Trophoblast cell (in vitro differentiated cells and primary cell): Measurements from ENCODE around the gene C18orf32.

Experiments used
- DNase-seq, 2 donors: peaks; one replicate each; pipeline ENCODE4 v3.0.0-alpha.2; 2016
- H2AFZ ChIP-seq: 2 replicates; pipeline ENCODE4 v1.6.1; 2013; ENCODE audit warnings: low read length, moderate library complexity, mild to moderate bottlenecking; ENCODE audit not compliant: insufficient read depth, poor library complexity
- H2AK5ac ChIP-seq: 2 replicates; pipeline ENCODE4 v1.6.1; 2013; ENCODE audit warnings: mild to moderate bottlenecking, low read length
- H2BK120ac ChIP-seq: 2 replicates; pipeline ENCODE4 v1.6.1; 2013; ENCODE audit warnings: low read length, mild to moderate bottlenecking, moderate library complexity; ENCODE audit not compliant: insufficient read depth, poor library complexity
- H2BK12ac ChIP-seq: 2 replicates; pipeline ENCODE4 v1.6.1; 2013; ENCODE audit warnings: mild to moderate bottlenecking, low read length, moderate library complexity
- H2BK5ac ChIP-seq: 2 replicates; pipeline ENCODE4 v1.6.1; 2013; ENCODE audit warnings: low read length, low read depth, moderate library complexity, mild to moderate bottlenecking; ENCODE audit not compliant: poor library complexity
- H3K14ac ChIP-seq: 2 replicates; pipeline ENCODE4 v1.6.1; 2013; ENCODE audit warnings: mild to moderate bottlenecking, low read length
- H3K18ac ChIP-seq: 2 replicates; pipeline ENCODE4 v1.6.1; 2013; ENCODE audit warnings: mild to moderate bottlenecking, low read length
- H3K23ac ChIP-seq: 2 replicates; pipeline ENCODE4 v1.6.1; 2013; ENCODE audit warnings: low read length
- H3K27ac ChIP-seq: 2 replicates; pipeline ENCODE4 v1.5.1; 2013; ENCODE audit warnings: low read depth, mild to moderate bottlenecking, inconsistent platforms, low read length, moderate library complexity
- H3K27me3 ChIP-seq: 2 replicates; pipeline ENCODE4 v1.6.1; 2013; ENCODE audit warnings: inconsistent platforms, mild to moderate bottlenecking, low read length, moderate library complexity; ENCODE audit not compliant: insufficient read depth
- H3K36me3 ChIP-seq, 2 experiments: 1 replicate in 1 of 2; 2 replicates in 1 of 2; pipeline ENCODE4 v1.6.1; 2013; ENCODE audit warnings: low read length in 2 of 2, mild to moderate bottlenecking in 2 of 2, moderate library complexity in 1 of 2; ENCODE audit not compliant: insufficient read depth in 2 of 2, control insufficient read depth in 1 of 2
- H3K4ac ChIP-seq: 2 replicates; pipeline ENCODE4 v1.6.1; 2013; ENCODE audit warnings: low read depth, mild to moderate bottlenecking, low read length, moderate library complexity
- H3K4me1 ChIP-seq, 2 experiments: 1 replicate in 1 of 2; 2 replicates in 1 of 2; pipeline ENCODE4 v1.6.1; 2013; ENCODE audit warnings: low read length in 2 of 2, mild to moderate bottlenecking in 2 of 2, moderate library complexity in 1 of 2; ENCODE audit not compliant: insufficient read depth in 2 of 2, control insufficient read depth in 1 of 2
- H3K4me2 ChIP-seq: 2 replicates; pipeline ENCODE4 v1.6.1; 2013; ENCODE audit warnings: inconsistent platforms, mild to moderate bottlenecking, low read length, moderate library complexity
- H3K4me3 ChIP-seq: 2 replicates; pipeline ENCODE4 v1.5.1; 2013; ENCODE audit warnings: mild to moderate bottlenecking, low read depth, low read length, inconsistent platforms
- H3K79me1 ChIP-seq: one replicate; pipeline ENCODE4 v1.6.1; 2013; ENCODE audit warnings: low read length
- H3K79me2 ChIP-seq: 2 replicates; pipeline ENCODE4 v1.6.1; 2013; ENCODE audit warnings: low read length, mild to moderate bottlenecking; ENCODE audit not compliant: control insufficient read depth, insufficient read depth, poor library complexity
- H3K9ac ChIP-seq: 2 replicates; pipeline ENCODE4 v1.6.1; 2013; ENCODE audit warnings: mild to moderate bottlenecking, low read length
- H3K9me3 ChIP-seq: 2 replicates; pipeline ENCODE4 v1.6.1; 2013; ENCODE audit warnings: low read depth, mild to moderate bottlenecking, control low read depth, inconsistent platforms, low read length; ENCODE audit not compliant: insufficient read depth
- H4K12ac ChIP-seq: 2 replicates; pipeline ENCODE4 v1.6.1; 2013; ENCODE audit warnings: low read depth, mild to moderate bottlenecking, low read length, moderate library complexity
- H4K8ac ChIP-seq: 2 replicates; pipeline ENCODE4 v1.6.1; 2013; ENCODE audit warnings: low read depth, mild to moderate bottlenecking, low read length, moderate library complexity
- H4K91ac ChIP-seq: one replicate; pipeline ENCODE4 v1.6.1; 2013; ENCODE audit warnings: low read depth, mild to moderate bottlenecking, low read length, moderate library complexity
- WGBS: extraction: QIAGEN DNeasy Blood & Tissue Kit; methylation state at CpG from one replicate; pipeline ENCODE4 v1.1.7; 2013; ENCODE audit warnings: missing lambda C conversion rate; ENCODE audit not compliant: insufficient read length, insufficient coverage; ENCODE audit errors: extremely low coverage; 5-methylcytosine and 5-hydroxymethylcytosine counted together

The C18orf32 gene

DNA sequence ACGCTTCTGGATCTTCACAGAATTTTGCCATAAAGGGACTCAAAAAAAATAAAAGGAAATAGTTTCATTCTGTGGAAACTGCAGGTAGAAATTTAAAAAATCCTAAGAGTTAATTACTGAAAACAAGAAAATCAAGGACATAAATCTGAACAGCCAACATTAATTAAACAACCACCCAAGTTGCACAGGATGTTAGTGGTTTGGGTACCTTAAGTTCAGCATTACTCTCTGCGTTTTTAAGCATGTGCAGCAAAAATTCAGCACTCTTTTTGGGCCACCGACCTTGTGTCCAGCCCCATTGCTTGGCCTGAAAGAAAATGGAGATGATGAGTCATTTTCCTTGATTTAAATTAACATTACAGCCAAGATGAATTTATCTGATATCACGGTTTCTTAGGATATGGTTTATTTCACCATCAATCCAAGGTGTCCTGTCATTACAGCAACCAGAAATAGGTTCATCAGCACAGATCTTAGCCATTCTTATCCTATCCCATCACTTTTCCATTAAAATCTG is 3.3 kb upstream of the C18orf32 start:
- Histone ChIP-seq H3K4me1 (peaks cover 0 to 4% of the 10 kb centered on the region in 2 experiments), H3K4ac (no peak overlapping the region), H3K23ac (no peak overlapping the region), H3K9ac (no peak overlapping the region), H4K91ac (no peak overlapping the region), H3K79me1 (peaks cover 12% of the 10 kb centered on the region), H3K27ac (no peak overlapping the region), H3K27me3 (no peaks in the 10 kb centered on the region), H4K12ac (no peak overlapping the region), H3K14ac (no peak overlapping the region), H2BK5ac (no peak overlapping the region), H3K79me2 (peaks cover 13% of the 10 kb centered on the region), H2AK5ac (no peak overlapping the region), H2BK120ac (no peak overlapping the region), H2BK12ac (no peak overlapping the region), H4K8ac (no peak overlapping the region), H2AFZ (no peak overlapping the region), H3K4me3 (no peak overlapping the region), H3K18ac (no peak overlapping the region), H3K4me2 (no peak overlapping the region), H3K9me3 (no peaks in the 10 kb centered on the region), H3K36me3 (peaks cover 5 to 22% of the 10 kb centered on the region in 2 experiments)
- no CpG with 5 or more reads among the region's 4 CpGs for WGBS
- DNase-seq, result no peak

- Histone ChIP-seq H2AFZ (no peak overlapping the region), H3K27ac (peak overlapping the region; percentile 49), H4K91ac (no peak overlapping the region), H3K79me2 (peaks cover 13% of the 10 kb centered on the region), H3K4me3 (no peak overlapping the region), H2BK5ac (no peak overlapping the region), H3K4ac (no peak overlapping the region), H3K4me2 (peak overlapping the region; percentile 63), H3K4me1 (peaks cover 0 to 4% of the 10 kb centered on the region in 2 experiments), H3K9ac (peak overlapping the region; percentile 43), H3K18ac (no peak overlapping the region), H3K23ac (no peak overlapping the region), H3K9me3 (no peaks in the 10 kb centered on the region), H3K27me3 (no peaks in the 10 kb centered on the region), H3K14ac (no peak overlapping the region), H3K36me3 (peaks cover 8 to 24% of the 10 kb centered on the region in 2 experiments), H4K12ac (no peak overlapping the region), H4K8ac (no peak overlapping the region), H2BK12ac (no peak overlapping the region), H2AK5ac (no peak overlapping the region), H3K79me1 (peaks cover 12% of the 10 kb centered on the region), H2BK120ac (no peak overlapping the region)
- no CpG with 5 or more reads among the region's 8 CpGs for WGBS
- no peak for DNase-seq
These were observed 777 bp upstream of the C18orf32 start for GRCh38 chr18:49487711-49488310.

DNA sequence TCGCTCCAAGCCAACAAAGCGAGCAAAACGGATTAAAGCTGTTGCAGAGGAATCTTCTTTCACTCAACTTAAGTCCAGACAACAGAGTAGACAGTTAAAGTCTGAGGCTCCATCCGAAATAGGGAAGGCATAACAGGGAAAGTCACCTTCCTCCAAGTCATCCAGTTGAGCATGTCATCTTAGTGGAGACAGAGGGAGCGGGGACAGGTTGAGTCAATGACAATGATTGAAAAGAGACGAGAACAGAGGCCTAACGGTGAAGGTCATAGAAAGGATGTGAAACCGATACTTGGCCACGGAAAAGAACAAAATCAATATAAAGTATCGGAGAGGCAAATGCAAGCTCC is 455 bp downstream of the C18orf32 start:
- no peak for DNase-seq

DNA sequence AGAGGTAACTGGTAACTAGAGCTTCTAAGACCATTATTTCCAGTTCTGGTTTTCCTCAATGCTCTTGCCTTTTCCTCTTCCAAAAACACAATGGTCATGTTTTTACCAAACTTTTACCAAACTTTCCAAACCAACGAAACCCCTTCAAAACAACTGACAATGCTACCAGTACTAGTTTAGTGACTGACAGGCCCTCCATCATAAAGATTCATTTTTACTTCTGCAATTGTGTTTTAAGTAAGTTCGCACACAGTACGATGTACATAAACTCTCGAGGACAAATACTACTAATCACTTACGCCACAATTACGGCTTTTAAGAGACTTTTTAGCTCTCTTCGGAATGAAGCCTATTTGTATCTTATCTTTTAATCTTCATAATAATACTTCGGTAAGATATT is 900 bp downstream of the C18orf32 start:
- Histone ChIP-seq H3K14ac (no peak overlapping the region), H3K9ac (no peak overlapping the region), H2AK5ac (no peak overlapping the region), H3K18ac (no peak overlapping the region), H4K91ac (no peak overlapping the region), H3K4me3 (no peak overlapping the region), H2BK12ac (no peak overlapping the region), H3K27me3 (no peaks in the 10 kb centered on the region), H4K8ac (no peak overlapping the region), H3K4me2 (peak overlapping the region; percentile 63), H3K23ac (no peak overlapping the region), H3K27ac (no peak overlapping the region), H3K79me2 (peaks cover 6% of the 10 kb centered on the region), H4K12ac (no peak overlapping the region), H3K4ac (peak overlapping the region; percentile 100), H2AFZ (no peak overlapping the region), H3K9me3 (no peaks in the 10 kb centered on the region), H3K4me1 (peaks cover 0 to 4% of the 10 kb centered on the region in 2 experiments), H2BK120ac (no peak overlapping the region), H3K36me3 (peaks cover 13 to 28% of the 10 kb centered on the region in 2 experiments), H2BK5ac (no peak overlapping the region), H3K79me1 (peaks cover 4% of the 10 kb centered on the region)
- no peak for DNase-seq
- WGBS, result 100% methylated on average over 1 of the region's 8 CpGs

More for the DNA sequence above, 455 bp downstream of the C18orf32 start:
- no CpG with 5 or more reads among the region's 10 CpGs for WGBS
- Histone ChIP-seq H2AK5ac (no peak overlapping the region), H4K8ac (peak overlapping the region; percentile 71), H3K27me3 (no peaks in the 10 kb centered on the region), H4K12ac (no peak overlapping the region), H3K79me1 (peaks cover 5% of the 10 kb centered on the region), H3K4me2 (peak overlapping the region; percentile 63), H3K36me3 (peaks cover 11 to 25% of the 10 kb centered on the region in 2 experiments), H3K27ac (peak overlapping the region; percentile 89), H4K91ac (no peak overlapping the region), H3K9ac (peak overlapping the region; percentile 62), H3K4ac (peak overlapping the region; percentile 70), H3K23ac (no peak overlapping the region), H3K14ac (peak overlapping the region; percentile 71), H3K4me3 (peak overlapping the region; percentile 88), H3K79me2 (peaks cover 7% of the 10 kb centered on the region), H2AFZ (no peak overlapping the region), H3K4me1 (peaks cover 0 to 4% of the 10 kb centered on the region in 2 experiments), H3K9me3 (no peaks in the 10 kb centered on the region), H2BK12ac (no peak overlapping the region), H2BK120ac (no peak overlapping the region), H3K18ac (peak overlapping the region; percentile 60), H2BK5ac (no peak overlapping the region)
